COLO829 (cell line): Measurements from ENCODE around the gene ARL4D.
A peak's percentile ranks its signal among the peaks of the same experiment; 100 is the strongest.

Experiments used
- DNase-seq: peaks from one replicate; pipeline ENCODE4 v3.0.0; 2012; ENCODE audit warnings: low spot score

Gene ARL4D

DNA sequence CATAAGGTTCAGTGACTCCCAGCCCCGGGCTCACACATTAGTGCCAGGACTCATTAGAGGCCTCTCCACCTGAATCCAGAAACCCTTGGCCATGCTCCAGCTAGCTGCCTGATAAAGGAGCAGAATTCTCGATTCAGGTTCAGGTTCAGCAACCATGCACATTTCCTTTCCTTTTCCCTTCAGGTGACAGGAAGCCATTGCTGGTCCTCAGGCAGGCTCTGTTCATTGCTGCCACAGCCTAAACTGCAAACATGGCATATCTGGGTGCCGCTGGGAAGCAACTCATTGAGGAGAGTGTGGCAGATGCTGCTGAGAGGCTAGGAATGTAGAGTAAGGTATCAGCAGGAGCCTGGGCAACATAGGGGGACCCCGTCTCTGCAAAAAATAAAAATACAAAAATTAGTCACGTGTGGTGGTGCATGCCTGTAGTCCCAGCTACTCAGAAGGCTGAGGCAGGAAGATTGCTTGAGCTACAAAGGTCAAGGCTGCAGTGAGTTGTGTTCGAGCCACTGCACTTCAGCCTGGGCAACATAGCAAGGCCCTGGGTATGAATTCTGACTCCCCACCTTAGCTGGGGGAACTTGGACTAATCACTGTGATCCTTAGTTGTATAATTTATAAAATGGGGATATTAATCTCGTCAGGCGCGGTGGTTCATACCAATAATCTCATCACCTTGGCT is 28.7 kb downstream of the ARL4D start:
- DNase-seq, result no peak

DNA sequence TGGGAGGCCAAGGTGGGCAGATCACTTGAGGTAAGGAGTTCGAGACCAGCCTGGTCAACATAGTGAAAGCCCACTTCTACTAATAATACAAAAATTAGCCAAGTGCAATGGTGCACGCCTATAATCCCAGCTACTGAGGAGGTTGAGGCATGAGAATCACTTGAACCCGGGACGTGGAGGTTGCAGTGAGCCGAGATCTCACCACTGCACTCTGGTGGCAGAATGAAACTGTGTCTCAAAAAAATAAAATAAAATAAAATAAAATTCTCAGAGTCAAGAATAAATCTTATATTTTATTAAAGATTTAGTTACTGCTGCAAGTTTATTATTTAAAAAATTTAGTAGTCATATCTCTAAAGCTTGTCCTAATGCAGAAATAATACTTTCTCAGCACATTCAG is 29.7 kb downstream of the ARL4D start:
- no peak for DNase-seq

DNA sequence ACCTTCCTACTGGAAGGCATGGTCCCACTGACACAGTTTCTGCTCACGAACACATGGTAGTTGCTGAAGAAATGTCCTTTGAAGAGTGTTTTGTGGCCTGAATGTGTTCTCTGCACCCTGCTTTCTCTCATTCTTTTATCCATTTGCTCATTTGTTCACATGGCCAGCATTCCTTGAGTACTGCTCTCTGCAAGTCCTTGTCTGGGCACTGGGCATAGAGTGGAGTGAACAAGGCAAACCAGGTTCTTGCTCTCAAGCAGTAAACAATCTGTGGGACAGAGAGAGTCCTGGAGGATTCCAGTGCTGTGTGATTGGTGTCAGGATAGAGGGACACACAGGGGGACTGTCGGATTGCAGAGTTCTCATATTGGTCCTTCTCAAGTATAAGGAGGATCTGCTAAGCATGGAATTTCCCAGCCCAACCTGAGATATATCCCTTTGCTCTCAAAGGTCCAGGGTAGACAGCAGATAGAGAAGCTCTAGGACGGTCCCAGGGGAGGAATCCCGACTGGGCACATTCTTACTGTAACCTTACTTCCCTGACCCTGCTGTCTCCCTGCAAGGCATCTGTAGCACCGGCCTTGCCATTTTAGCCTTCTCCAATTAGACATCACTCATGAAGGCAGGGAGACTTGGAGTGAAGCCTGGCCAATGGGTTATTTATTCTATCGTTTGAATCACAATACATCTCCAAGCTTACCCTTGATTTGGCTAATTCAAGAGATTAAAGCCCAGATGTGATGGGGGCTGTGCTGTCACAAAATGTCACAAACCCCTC is 32.3 kb downstream of the ARL4D start:
- no peak for DNase-seq

DNA sequence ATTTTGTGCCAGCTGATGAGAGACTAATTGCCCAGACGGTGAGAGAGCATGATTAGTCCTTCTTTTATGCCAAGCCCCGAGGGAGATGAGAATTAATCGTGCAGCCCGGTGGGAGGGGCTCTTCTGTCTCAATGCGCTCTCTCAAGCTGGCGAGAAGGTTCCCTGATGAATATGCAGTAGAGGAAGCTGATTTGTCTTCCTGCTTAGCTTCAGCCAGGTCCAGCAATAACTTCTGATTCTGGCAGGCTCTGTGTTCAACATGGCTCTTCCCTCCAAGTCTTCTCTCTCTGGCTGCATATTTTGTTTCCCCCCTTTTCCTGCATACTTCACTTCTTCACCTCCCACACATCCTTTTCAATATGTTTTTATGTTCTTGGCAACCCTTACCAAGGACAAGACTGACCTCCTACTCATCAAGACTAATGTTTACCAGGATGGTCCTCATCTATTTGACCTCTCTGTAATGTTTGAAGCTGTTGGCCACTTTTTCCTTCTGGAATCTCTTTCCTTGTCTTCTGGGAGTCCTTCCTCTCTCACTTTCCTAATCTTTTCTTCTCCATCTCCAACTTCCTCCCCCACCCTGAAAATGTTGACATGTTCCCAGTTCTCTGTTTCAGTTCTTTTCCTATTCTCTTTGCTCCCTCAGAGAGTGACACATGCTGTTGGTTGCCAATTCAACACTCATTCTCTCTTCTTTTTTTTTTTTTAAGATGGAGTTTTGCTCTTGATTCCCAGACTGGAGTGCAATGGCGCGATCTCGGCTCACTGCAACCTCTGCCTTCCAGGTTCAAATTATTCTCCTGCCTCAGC is 33.1 kb downstream of the ARL4D start:
- no peak for DNase-seq

DNA sequence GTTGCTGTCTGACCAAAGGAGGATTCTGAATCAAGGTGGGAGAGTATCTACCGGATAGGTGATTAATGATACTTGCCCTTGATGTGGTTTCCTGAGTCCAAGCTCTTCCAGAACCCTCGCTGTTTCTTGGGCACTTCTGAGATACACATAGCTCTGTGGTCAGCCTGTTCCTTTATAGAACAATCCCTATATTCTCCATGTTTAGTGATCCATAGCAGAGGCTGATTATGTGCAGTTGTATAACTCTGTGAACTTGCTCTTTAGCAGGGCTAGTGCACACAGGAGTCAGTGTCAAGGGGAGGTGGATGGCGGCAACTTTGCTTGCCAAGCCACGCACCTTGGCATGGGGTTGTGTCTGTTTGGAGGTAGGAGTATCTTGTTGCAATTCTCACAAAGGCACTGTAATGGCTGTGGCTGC is 36.1 kb downstream of the ARL4D start:
- DNase-seq, result no peak

DNA sequence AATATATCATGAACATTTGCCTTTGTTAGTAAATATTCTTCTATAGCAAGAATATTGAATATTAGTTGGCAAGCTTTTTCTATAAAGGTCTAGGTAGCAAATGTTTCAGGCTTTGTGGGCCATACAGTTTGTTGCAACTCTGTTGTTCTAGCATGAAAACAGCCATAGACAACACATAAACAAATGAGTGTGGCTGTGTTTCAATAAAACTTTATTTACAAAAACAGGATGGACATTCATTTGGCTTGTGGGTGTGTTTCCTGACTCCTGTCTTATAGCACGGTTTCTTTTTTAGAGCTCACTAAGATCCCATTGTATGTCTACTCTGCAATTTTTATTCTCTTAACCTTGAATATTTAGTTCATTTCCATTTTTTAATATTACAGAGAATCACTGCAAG is 39.0 kb downstream of the ARL4D start:
- DNase-seq, result no peak

DNA sequence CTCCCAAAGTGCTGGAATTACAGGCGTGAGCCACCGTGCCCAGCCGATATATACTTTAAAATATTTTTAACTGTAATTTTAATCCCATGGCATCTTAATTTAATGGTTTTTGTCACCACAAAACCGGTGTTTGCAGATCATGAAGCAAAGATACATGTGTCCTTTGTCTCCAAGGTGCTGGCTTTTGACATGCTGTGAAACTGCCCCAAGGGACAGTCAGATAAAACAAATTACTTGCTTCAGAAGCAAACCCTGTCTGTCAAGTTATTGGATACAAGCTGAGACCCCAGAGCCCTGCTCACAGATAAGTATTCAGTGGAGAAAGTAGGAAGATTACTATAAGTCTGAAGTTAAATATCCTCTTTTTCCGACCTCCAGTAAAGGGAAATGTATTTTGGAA is 39.8 kb downstream of the ARL4D start:
- no peak for DNase-seq

DNA sequence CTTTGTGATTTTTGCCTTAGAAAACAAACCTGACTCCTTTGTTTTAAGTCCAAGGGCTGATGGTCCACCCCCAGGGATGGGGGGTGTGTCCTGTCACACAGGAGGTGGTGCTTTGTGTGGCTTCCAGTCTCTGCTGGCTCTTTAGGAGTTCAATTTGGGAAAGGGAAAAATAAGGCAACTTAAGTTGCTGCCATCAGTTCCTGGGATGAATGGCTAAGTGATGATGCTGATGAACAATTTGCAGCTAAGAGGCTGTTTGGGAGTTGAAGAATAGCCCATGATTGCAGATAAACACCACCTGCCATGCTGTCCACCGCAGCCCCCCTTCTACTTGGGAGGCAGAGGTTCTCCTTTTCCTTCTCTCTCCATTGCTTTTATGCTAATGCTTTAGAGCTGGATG is 40.2 kb downstream of the ARL4D start:
- no peak for DNase-seq

DNA sequence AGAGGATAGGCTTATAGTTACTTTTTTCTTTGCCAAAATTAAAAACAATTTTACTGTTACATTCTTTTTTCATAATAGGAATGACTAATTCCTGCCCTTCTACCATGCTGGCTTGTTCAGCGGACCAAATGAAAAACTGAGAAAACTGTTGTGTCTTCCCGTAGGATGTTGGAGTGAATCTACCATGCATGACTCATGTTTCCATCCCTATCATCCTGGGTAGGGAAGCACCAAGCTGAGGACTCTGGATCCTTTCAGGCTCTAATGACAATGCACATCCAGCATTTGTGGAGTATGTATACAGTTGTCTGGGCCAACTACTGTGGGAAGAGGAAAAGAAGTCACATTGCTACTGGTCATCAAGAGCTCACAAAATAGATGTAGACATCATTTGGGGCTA is 43.9 kb downstream of the ARL4D start:
- DNase-seq, result peak; percentile 37

DNA sequence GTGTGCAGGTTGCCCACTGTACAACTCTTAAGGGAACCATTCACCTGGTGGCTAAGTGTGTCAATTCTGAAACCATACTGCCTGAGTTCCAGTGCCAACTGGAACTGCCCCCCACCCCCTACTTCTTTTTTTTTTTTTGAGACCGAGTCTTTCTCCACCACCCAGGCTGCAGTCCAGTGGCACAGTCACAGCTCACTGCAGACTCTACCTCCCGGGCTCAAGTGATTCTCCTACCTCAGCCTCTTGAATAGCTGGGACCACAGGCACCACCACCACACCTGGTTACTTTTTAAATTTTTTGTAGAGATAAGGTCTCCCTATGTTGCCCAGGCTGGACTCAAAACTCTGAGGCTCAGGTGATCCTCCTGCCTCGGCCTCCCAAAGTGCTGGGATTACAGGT is 44.6 kb downstream of the ARL4D start:
- no peak for DNase-seq

DNA sequence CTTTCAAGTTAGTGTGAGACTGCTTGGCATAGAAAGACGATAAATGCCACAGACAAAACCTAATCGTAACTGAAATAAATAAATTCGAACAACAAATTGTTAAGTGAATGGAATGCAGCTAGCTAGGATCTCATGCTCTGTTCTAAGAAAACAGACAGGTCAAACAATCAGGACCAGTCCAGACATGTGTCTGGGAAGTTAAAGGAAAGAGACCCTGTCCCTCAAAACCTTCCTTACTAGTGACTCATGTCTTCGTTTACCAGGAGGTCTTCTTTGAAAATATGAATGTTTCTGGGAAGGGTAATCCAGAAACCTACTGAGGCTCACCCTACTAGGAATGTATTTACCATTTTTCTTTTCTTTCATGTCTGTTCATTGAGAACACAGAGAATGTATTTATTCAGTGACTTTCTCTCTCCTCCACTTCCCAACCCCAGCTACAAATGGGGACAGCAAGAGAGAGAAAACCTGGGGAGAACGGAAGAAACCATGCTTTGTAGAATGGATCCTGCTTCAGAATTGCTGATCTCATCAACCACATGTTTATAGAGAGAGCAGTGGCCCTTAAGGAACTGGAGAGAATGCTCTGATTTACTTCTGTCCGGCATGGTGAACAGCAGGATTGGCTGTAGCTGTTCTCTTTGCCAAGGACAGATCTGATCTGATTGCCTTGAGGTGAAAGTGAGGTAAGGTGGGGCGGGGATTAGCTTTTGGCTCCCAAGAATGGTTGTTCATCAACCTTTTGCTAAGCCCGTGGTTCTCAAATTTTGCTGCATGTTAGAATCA is 45.6 kb downstream of the ARL4D start:
- DNase-seq, result no peak

DNA sequence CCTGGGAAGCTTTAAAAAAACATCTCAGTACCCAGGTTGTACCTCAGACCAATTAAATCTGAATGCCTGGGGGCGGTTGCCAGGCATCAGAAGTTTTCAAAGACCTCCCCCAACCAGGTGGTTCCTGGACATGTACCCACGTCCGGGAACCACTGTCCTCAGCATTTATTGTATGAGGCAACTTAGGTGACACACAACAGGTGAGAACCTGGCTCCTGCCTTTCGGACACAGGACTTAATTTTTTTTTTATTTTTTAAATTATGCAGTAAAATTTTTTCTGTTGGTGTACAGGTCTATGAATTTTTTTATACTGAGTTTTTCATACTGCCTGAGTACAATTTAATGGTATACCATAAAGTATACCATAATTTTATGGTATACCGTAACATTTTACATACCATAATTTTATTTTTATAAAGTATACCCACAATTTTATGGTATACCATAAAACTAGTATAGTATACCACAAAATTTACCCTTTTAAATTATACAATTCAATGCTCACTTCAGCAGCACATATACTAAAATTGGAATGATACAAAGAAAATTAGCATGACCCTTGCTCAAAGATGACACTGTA is 46.3 kb downstream of the ARL4D start:
- DNase-seq, result no peak

DNA sequence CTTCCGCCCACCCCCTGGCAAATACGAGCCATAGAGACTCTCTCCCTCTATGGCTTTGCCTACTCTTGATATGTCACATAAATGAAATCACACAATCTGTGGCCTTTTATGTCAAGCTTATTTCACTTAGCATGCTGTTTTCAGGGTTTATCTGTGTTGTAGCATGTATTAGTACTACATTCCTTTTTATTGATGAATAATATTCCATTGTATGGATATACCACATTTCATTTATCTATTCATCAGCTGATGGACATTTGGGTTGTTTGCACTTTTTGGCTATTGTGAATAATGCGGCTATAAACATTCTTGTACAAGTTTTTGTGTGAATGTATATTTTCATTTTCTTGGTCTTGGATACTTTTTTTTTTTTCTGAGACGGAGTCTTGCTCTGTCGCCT is 48.0 kb downstream of the ARL4D start:
- no peak for DNase-seq

DNA sequence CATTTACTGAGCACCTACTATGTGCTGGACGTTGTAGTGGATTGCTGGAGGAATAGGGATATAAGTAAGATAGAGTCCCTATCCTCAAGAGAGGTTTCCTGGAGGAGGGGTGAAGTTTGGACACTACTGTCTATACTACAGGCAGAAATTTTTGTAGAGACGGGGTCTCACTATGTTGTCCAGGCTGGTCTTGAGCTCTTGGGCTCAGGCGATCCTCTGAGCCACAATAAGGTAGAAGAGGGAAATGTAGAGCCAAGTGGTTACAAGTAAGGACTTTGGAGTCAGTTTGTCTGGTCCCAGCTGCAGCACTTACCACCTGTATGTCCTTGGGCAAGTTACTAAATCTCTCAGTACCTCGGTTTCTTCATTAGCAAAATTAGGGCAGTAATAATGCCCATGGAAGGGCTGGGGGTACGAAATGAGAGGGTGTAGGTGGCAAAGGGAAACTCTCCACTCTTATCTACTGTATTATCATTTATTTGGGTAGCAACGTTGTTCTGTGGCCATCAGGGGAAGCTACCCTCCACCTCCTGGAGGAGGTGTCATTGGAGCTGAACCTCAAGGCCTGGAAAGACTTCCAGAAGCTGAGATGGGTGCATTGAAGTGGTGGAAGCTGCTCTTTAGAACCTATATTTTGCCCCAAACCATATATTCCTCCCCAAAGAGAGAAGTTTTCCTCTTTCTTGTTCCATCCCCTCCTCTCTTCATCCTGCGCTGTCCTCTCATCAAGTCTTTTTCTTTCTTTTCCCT is 50.1 kb downstream of the ARL4D start:
- DNase-seq, result no peak

DNA sequence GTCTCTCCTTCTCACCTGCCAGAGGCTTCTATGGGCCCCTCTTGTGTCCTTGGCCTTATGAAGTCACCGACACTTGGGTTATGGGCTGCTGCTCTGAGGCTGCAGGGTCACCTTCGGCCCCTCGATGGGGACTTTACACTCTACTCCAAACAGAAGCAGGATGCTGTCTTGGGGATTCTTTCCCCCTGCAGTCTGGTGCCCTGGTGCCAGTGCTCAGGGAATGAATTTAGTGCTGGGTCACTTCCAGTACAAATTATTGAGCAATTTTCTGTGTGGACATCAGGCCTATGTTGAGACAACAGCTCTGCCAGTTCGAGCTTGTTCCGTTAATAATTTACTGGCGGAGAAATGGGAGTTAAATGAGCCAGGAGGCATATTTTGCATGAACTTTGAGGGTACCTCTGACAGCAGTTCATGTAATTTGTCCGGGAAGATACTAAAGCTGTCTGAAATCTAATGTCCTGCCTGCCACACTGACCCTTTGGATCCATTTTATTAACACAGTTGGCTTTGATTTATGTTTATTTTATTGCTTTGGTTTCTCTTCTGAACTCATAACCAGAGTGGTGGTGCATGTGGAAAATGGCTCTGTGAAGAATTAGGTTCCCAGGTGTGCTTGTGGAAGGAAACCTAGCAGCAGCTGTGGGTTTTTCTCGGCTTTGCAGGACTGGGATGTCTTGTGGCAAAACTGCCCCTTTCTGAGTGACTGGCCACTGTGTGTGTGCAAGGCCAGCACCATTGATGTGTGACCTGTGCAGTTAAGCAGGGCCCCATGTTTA is 50.9 kb downstream of the ARL4D start:
- no peak for DNase-seq
